ENCODE measurements around the gene ZNF516.

ZNF516 gene

GRCh38 chr18:76452357-76452756, 42.7 kb downstream of the ZNF516 start:
- H3K4me3 ChIP-seq (replicated peaks; ENCODE audit: insufficient read depth, low read length) = no peak overlapping the region
- no peak for DNase-seq (ENCODE audit: low read depth in 1 of 2, low spot score in 1 of 2)
- TF ChIP-seq POLR2AphosphoS5 (IDR thresholded peaks at IDR 0.05; ENCODE audit: low read depth) (no peak), GABPA (IDR thresholded peaks at IDR 0.05; ENCODE audit: low read depth) (no peak), SPI1 (IDR thresholded peaks at IDR 0.05; ENCODE audit: borderline replicate concordance, low read depth) (no peak), CTCF (IDR thresholded peaks at IDR 0.05; ENCODE audit: insufficient read depth, low read length) (no peak), REST (IDR thresholded peaks at IDR 0.05; ENCODE audit: insufficient replicate concordance, low read depth) (no peak)

GRCh38 chr18:76451396-76452331, 43.4 kb downstream of the ZNF516 start:
- no peaks in the 10 kb centered on the region for H3K27me3 ChIP-seq (ENCODE audit: insufficient read depth, poor library complexity, severe bottlenecking)
- peak overlapping the region; percentile 59 for H3K27ac ChIP-seq (replicated peaks)
- TF ChIP-seq GABPA (IDR thresholded peaks at IDR 0.05; ENCODE audit: low read depth) = no peak
- no peak for TF ChIP-seq POLR2AphosphoS5 (IDR thresholded peaks at IDR 0.05; ENCODE audit: low read depth)
- no peak for TF ChIP-seq CTCF (IDR thresholded peaks at IDR 0.05; ENCODE audit: insufficient read depth, low read length)
- TF ChIP-seq SPI1 (IDR thresholded peaks at IDR 0.05; ENCODE audit: borderline replicate concordance, low read depth) = no peak
- TF ChIP-seq REST (IDR thresholded peaks at IDR 0.05; ENCODE audit: insufficient replicate concordance, low read depth) = no peak
- peak overlapping the region; percentile 28 for H3K4me3 ChIP-seq (replicated peaks; ENCODE audit: insufficient read depth, low read length)
- DNase-seq (ENCODE audit: low read depth in 1 of 2, low spot score in 1 of 2) = no peak

More at GRCh38 chr18:76452357-76452756, 42.7 kb downstream of the ZNF516 start:
- no peaks in the 10 kb centered on the region for H3K27me3 ChIP-seq (ENCODE audit: insufficient read depth, poor library complexity, severe bottlenecking)
- no peak overlapping the region for H3K27ac ChIP-seq (replicated peaks)

GRCh38 chr18:76450452-76451395, 44.3 kb downstream of the ZNF516 start:
- peak overlapping the region; percentile 28 for H3K4me3 ChIP-seq (replicated peaks; ENCODE audit: insufficient read depth, low read length)
- peak overlapping the region; percentile 59 for H3K27ac ChIP-seq (replicated peaks)
- H3K27me3 ChIP-seq (ENCODE audit: insufficient read depth, poor library complexity, severe bottlenecking) = no peaks in the 10 kb centered on the region
- peak in 1 of 2 experiments; percentile 45 for DNase-seq (ENCODE audit: low read depth in 1 of 2, low spot score in 1 of 2)
- TF ChIP-seq CTCF (IDR thresholded peaks at IDR 0.05; ENCODE audit: insufficient read depth, low read length) = no peak
- peak; percentile 77 for TF ChIP-seq SPI1 (IDR thresholded peaks at IDR 0.05; ENCODE audit: borderline replicate concordance, low read depth)
- 0 out of 2 replicates have a peak, but pooled peaks have one; percentile 22 for TF ChIP-seq GABPA (IDR thresholded peaks at IDR 0.05; ENCODE audit: low read depth)
- TF ChIP-seq REST (IDR thresholded peaks at IDR 0.05; ENCODE audit: insufficient replicate concordance, low read depth) = no peak
